Gastrocnemius medialis (tissue), 4 donors: ENCODE measurements around the gene TEX35. TPM values are rescaled to one million over a fixed set of nuclear protein-coding genes. Genes with fewer than 3 reads are reported as not detected.

Source experiments
- ATAC-seq, 2 donors: fragments of 150-250 bp; one replicate each; pipeline ENCODE4 v1.9.1; 2016
- DNase-seq, 2 donors: peaks; one replicate each; pipeline ENCODE4 v3.0.0-alpha.2; 2019
- H3K27ac ChIP-seq, 4 donors: fragments of 200-600 bp; sonication (generic); 1 replicate in 1 of 4; 2 replicates in 3 of 4; pipeline ENCODE4 v1.5.1; 2016 to 2018; ENCODE audit warnings: mild to moderate bottlenecking in 2 of 4, moderate library complexity in 1 of 4
- H3K27me3 ChIP-seq, 3 donors: fragments of 200-600 bp; sonication (generic) in 2 of 3; 1 replicate in 1 of 3; 2 replicates in 2 of 3; pipeline versions ENCODE4 v1.5.1 to v1.6.0; 2016 to 2019; ENCODE audit warnings: mild to moderate bottlenecking in 1 of 3, moderate library complexity in 1 of 3
- H3K36me3 ChIP-seq, 2 donors: fragments of 200-600 bp; sonication (generic) in 1 of 2; one replicate each; pipeline ENCODE4 v1.5.1; 2017 to 2018
- H3K4me1 ChIP-seq, 2 donors: fragments of 200-600 bp; sonication (generic) in 1 of 2; one replicate each; pipeline ENCODE4 v1.5.1; 2016 to 2017; ENCODE audit warnings: mild to moderate bottlenecking in 2 of 2
- H3K4me3 ChIP-seq, 4 donors: fragments of 200-600 bp; sonication (generic) in 3 of 4; 1 replicate in 1 of 4; 2 replicates in 3 of 4; pipeline ENCODE4 v1.5.1; 2016 to 2019; ENCODE audit warnings: mild to moderate bottlenecking in 2 of 4
- H3K9me3 ChIP-seq, 3 donors: fragments of 200-600 bp; sonication (generic) in 2 of 3; 1 replicate in 1 of 3; 2 replicates in 2 of 3; pipeline ENCODE4 v1.5.1; 2016 to 2019
- CTCF ChIP-seq, 5 experiments: fragments of 450-650 bp in 3 of 5; fragments of 200-600 bp in 2 of 5; sonication (generic) in 2 of 5; IDR thresholded peaks in 4 of 5; conservative IDR thresholded peaks in 1 of 5; 1 replicate in 4 of 5; 2 replicates in 1 of 5; pipeline ENCODE4 v1.5.1; 2016 to 2019; ENCODE audit warnings: antibody characterized with exemption in 5 of 5, mild to moderate bottlenecking in 3 of 5, moderate library complexity in 3 of 5
- POLR2A ChIP-seq, 2 donors: fragments of 450-650 bp; IDR thresholded peaks; one replicate each; pipeline ENCODE4 v1.6.1; 2017; ENCODE audit warnings: antibody characterized with exemption in 2 of 2, mild to moderate bottlenecking in 2 of 2, moderate library complexity in 2 of 2
- in situ Hi-C, 4 donors: fragments of 200-750 bp; cut with MboI; loops; one replicate each; pipeline versions ENCODE4 v1.15.0 to v1.8.0; 2017; ENCODE audit warnings: low sequenced_read_pairs in 4 of 4
- intact Hi-C: fragments of 100-400 bp; cut with DNase I; formaldehyde crosslinking; loops from one replicate; pipeline ENCODE4 v1.15.1; 2023; ENCODE audit warnings: low total_unique reads
- total RNA-seq, 4 donors: library from RNA; depleted of rRNA; stranded (reverse); fragments of >200 nt; gene quantifications; one replicate each; pipeline versions ENCODE4 v1.1.0 to v1.2.3, GENCODE V29; 2016

Gene TEX35
- total RNA-seq, 4 donors from 2014 or later, result not detected

GRCh38 chr1:178528228-178528952, 15.5 kb downstream of the TEX35 start:
- no peak for DNase-seq
- no peaks in the 10 kb centered on the region for H3K36me3 ChIP-seq
- H3K27me3 ChIP-seq, result no peaks in the 10 kb centered on the region
- intact Hi-C loops (no loop called here), in situ Hi-C loops (loop anchor here in 3 of 4 donors (5.0 to 25.0 kb wide), 3 partner anchors 224 to 834 kb away; partner anchors contain the start of gene AXDND1 (in 2 of the 3))
- no peak for TF ChIP-seq POLR2A (IDR thresholded peaks at IDR 0.05)
- no peak for TF ChIP-seq CTCF (IDR thresholded peaks at IDR 0.05 in 4 of 5, conservative IDR thresholded peaks at IDR 0.05 in 1 of 5)
- no peaks in the 10 kb centered on the region for H3K9me3 ChIP-seq
- no peak overlapping the region for H3K27ac ChIP-seq
- no peak overlapping the region for H3K4me3 ChIP-seq
- peaks cover 0 to 8% of the 10 kb centered on the region in 2 donors for H3K4me1 ChIP-seq
- no peak for ATAC-seq

- in situ Hi-C loops (loop anchor here in 3 of 4 donors (5.0 to 25.0 kb wide), 3 partner anchors 223 to 833 kb away; partner anchors contain the start of gene AXDND1 (in 2 of the 3)), intact Hi-C loops (no loop called here)
- no peak for TF ChIP-seq POLR2A (IDR thresholded peaks at IDR 0.05)
- TF ChIP-seq CTCF (IDR thresholded peaks at IDR 0.05 in 4 of 5, conservative IDR thresholded peaks at IDR 0.05 in 1 of 5), result no peak
- ATAC-seq (no peak), DNase-seq (no peak)
- no peaks in the 10 kb centered on the region for H3K36me3 ChIP-seq
- peaks cover 0 to 8% of the 10 kb centered on the region in 2 donors for H3K4me1 ChIP-seq
- no peak overlapping the region for H3K27ac ChIP-seq
- H3K27me3 ChIP-seq, result no peaks in the 10 kb centered on the region
- no peaks in the 10 kb centered on the region for H3K9me3 ChIP-seq
- no peak overlapping the region for H3K4me3 ChIP-seq
Observed at GRCh38 chr1:178528953-178529335, 16.0 kb downstream of the TEX35 start.

GRCh38 chr1:178529364-178530036, 16.6 kb downstream of the TEX35 start:
- no peak for TF ChIP-seq CTCF (IDR thresholded peaks at IDR 0.05 in 4 of 5, conservative IDR thresholded peaks at IDR 0.05 in 1 of 5)
- no peak for TF ChIP-seq POLR2A (IDR thresholded peaks at IDR 0.05)
- Histone ChIP-seq H3K27me3 (no peaks in the 10 kb centered on the region), H3K27ac (no peak overlapping the region), H3K36me3 (no peaks in the 10 kb centered on the region), H3K4me1 (peaks cover 0 to 8% of the 10 kb centered on the region in 2 donors), H3K9me3 (no peaks in the 10 kb centered on the region), H3K4me3 (no peak overlapping the region)
- DNase-seq, result no peak
- ATAC-seq, result no peak
- intact Hi-C loops, result loop anchor here (10.0 kb wide), 2 partner anchors 185 to 555 kb away; partner anchors contain the start of gene TOR3A
- in situ Hi-C loops, result loop anchor here (5.0 to 25.0 kb wide), 6 partner anchors 215 to 833 kb away; partner anchors contain the start of gene AXDND1 (in 2 of the 4)

GRCh38 chr1:178530037-178530402, 17.1 kb downstream of the TEX35 start:
- in situ Hi-C loops (loop anchor here (5.0 to 25.0 kb wide), 6 partner anchors 215 to 832 kb away; partner anchors contain the start of gene AXDND1 (in 2 of the 4)), intact Hi-C loops (loop anchor here (10.0 kb wide), 2 partner anchors 185 to 555 kb away; partner anchors contain the start of gene TOR3A)
- no peak for ATAC-seq

More at GRCh38 chr1:178530037-178530402, 17.1 kb downstream of the TEX35 start:
- Histone ChIP-seq H3K36me3 (no peaks in the 10 kb centered on the region), H3K4me1 (peaks cover 0 to 8% of the 10 kb centered on the region in 2 donors), H3K4me3 (no peak overlapping the region), H3K27ac (no peak overlapping the region), H3K9me3 (no peaks in the 10 kb centered on the region), H3K27me3 (no peaks in the 10 kb centered on the region)
- TF ChIP-seq CTCF (IDR thresholded peaks at IDR 0.05 in 4 of 5, conservative IDR thresholded peaks at IDR 0.05 in 1 of 5) (no peak), POLR2A (IDR thresholded peaks at IDR 0.05) (no peak)
- DNase-seq, result no peak
